Right lobe of liver (tissue), 4 donors: ENCODE measurements around the gene DLG1.

Experiments
- POLR2A ChIP-seq: fragments of 450-650 bp; IDR thresholded peaks from one replicate; pipeline ENCODE4 v1.6.1; 2017; ENCODE audit warnings: antibody characterized with exemption, mild to moderate bottlenecking
- TF ChIP-seq, protein P1 (sequence below), 4 donors: fragments of 200-600 bp in 3 of 4; fragments of 450-650 bp in 1 of 4; IDR thresholded peaks; one replicate each; pipeline versions ENCODE4 v1.5.1 to v1.8.0; 2016 to 2022; ENCODE audit warnings: antibody characterized with exemption in 4 of 4, mild to moderate bottlenecking in 2 of 4
- donor health status: DM: no; HTN: no; CAD: no.
- donor health status: DM: no; HTN: no; CAD: no.
- donor health status: DM: no; HTN: yes; CAD: no.

DNA sequence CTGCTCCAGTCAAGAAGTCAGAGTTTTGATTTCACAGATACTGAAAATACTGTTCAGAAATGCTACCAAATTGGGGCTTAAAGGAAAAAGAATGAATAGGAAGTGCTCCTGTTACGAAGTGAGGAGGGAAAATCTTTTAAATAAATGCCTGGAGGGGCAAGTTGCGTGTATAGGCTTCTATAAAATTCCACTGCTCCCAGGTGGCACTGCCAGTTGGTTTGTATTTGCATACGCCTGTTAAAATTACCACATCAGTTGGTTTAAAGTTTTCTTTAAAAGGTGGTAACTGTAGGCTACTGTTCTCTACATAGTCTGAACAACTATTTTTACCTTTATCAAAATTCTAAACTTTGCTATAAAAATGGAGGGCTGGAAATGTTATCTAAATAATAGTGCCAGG is 123.5 kb downstream of the DLG1 start:
- TF ChIP-seq, protein P1, sequence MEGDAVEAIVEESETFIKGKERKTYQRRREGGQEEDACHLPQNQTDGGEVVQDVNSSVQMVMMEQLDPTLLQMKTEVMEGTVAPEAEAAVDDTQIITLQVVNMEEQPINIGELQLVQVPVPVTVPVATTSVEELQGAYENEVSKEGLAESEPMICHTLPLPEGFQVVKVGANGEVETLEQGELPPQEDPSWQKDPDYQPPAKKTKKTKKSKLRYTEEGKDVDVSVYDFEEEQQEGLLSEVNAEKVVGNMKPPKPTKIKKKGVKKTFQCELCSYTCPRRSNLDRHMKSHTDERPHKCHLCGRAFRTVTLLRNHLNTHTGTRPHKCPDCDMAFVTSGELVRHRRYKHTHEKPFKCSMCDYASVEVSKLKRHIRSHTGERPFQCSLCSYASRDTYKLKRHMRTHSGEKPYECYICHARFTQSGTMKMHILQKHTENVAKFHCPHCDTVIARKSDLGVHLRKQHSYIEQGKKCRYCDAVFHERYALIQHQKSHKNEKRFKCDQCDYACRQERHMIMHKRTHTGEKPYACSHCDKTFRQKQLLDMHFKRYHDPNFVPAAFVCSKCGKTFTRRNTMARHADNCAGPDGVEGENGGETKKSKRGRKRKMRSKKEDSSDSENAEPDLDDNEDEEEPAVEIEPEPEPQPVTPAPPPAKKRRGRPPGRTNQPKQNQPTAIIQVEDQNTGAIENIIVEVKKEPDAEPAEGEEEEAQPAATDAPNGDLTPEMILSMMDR (IDR thresholded peaks at IDR 0.05), result no peak
- no peak for TF ChIP-seq POLR2A
